GM12892 (cell line): ENCODE measurements around the gene PDHX.

Experiments
- DNase-seq: peaks from one replicate; pipeline ENCODE4 v3.0.0; 2011; ENCODE audit not compliant: insufficient read length
- FAIRE-seq: peaks from 2 replicates; lab custom pipeline; 2011; peaks lifted over from hg19 to GRCh38; lab: Jason Lieb, UNC
- POLR2A ChIP-seq: IDR thresholded peaks from 2 replicates; pipeline ENCODE4 v1.6.1; 2011; ENCODE audit warnings: low read depth, low read length, control low read depth
- POLR2AphosphoS5 ChIP-seq: IDR thresholded peaks from 2 replicates; pipeline ENCODE4 v1.6.1; 2011; ENCODE audit warnings: low read depth, low read length, control low read depth
- TAF1 ChIP-seq: IDR thresholded peaks from 2 replicates; pipeline ENCODE4 v1.6.1; 2011; ENCODE audit warnings: low read depth, mild to moderate bottlenecking, control low read depth, low read length, borderline replicate concordance

The PDHX gene

GRCh38 chr11:34984514-34984913 lies 68.1 kb downstream of the PDHX start:
- FAIRE-seq, result peak; percentile 14
- no peak for TF ChIP-seq TAF1
- TF ChIP-seq POLR2AphosphoS5, result no peak
- no peak for TF ChIP-seq POLR2A

GRCh38 chr11:34986883-34987520 lies 70.6 kb downstream of the PDHX start:
- FAIRE-seq (peak; percentile 30), DNase-seq (no peak)
- TF ChIP-seq TAF1, result no peak
- TF ChIP-seq POLR2AphosphoS5, result no peak
- TF ChIP-seq POLR2A, result no peak

More at GRCh38 chr11:34984514-34984913, 68.1 kb downstream of the PDHX start:
- DNase-seq, result no peak

GRCh38 chr11:34987617-34988016 lies 71.2 kb downstream of the PDHX start:
- TF ChIP-seq POLR2AphosphoS5 (no peak), POLR2A (no peak), TAF1 (no peak)
- DNase-seq (no peak), FAIRE-seq (no peak)

GRCh38 chr11:34988294-34989255 lies 72.2 kb downstream of the PDHX start:
- DNase-seq (no peak), FAIRE-seq (peak; percentile 91)
- TF ChIP-seq POLR2AphosphoS5 (no peak), POLR2A (no peak), TAF1 (no peak)

GRCh38 chr11:34990916-34991315 lies 74.5 kb downstream of the PDHX start:
- TF ChIP-seq POLR2AphosphoS5 (no peak), TAF1 (no peak), POLR2A (no peak)
- DNase-seq (no peak), FAIRE-seq (no peak)

- TF ChIP-seq POLR2AphosphoS5 (no peak), POLR2A (no peak), TAF1 (no peak)
- DNase-seq (no peak), FAIRE-seq (no peak)
Measured at GRCh38 chr11:34994854-34995253, 78.4 kb downstream of the PDHX start.

GRCh38 chr11:34996958-34997357 lies 80.5 kb downstream of the PDHX start:
- FAIRE-seq, result no peak
- TF ChIP-seq POLR2A (no peak), TAF1 (no peak), POLR2AphosphoS5 (no peak)

GRCh38 chr11:34997952-34998528 lies 81.6 kb downstream of the PDHX start:
- DNase-seq (no peak), FAIRE-seq (peak; percentile 78)
- TF ChIP-seq POLR2A, result no peak

More at GRCh38 chr11:34996958-34997357, 80.5 kb downstream of the PDHX start:
- DNase-seq, result no peak

GRCh38 chr11:34999453-34999852 lies 83.0 kb downstream of the PDHX start:
- DNase-seq (no peak), FAIRE-seq (peak; percentile 67)
- TF ChIP-seq TAF1 (no peak), POLR2A (no peak), POLR2AphosphoS5 (no peak)

GRCh38 chr11:35003186-35003585 lies 86.8 kb downstream of the PDHX start:
- FAIRE-seq (no peak), DNase-seq (no peak)
- TF ChIP-seq POLR2A (no peak), TAF1 (no peak), POLR2AphosphoS5 (no peak)

- FAIRE-seq (peak; percentile 87), DNase-seq (no peak)
- TF ChIP-seq TAF1, result no peak
- TF ChIP-seq POLR2A, result no peak
- no peak for TF ChIP-seq POLR2AphosphoS5
Measured at GRCh38 chr11:35003658-35004057, 87.2 kb downstream of the PDHX start.
